GM21515 (cell line): ENCODE results near the gene CS.

ENCODE experiments used
- ATAC-seq: cut with Tn5 transposase; IDR thresholded peaks from one replicate; pipeline ENCODE4 v1.9.1; 2021; ENCODE audit not compliant: unreplicated experiment

The CS gene

GRCh38 chr12:56253091-56253490 lies 47.0 kb downstream of the CS start:
- no peak for ATAC-seq

GRCh38 chr12:56252649-56253048 lies 47.5 kb downstream of the CS start:
- no peak for ATAC-seq

GRCh38 chr12:56248711-56249110 lies 51.4 kb downstream of the CS start:
- no peak for ATAC-seq

- no peak for ATAC-seq
Observed at GRCh38 chr12:56247923-56248322, 52.2 kb downstream of the CS start.

DNA sequence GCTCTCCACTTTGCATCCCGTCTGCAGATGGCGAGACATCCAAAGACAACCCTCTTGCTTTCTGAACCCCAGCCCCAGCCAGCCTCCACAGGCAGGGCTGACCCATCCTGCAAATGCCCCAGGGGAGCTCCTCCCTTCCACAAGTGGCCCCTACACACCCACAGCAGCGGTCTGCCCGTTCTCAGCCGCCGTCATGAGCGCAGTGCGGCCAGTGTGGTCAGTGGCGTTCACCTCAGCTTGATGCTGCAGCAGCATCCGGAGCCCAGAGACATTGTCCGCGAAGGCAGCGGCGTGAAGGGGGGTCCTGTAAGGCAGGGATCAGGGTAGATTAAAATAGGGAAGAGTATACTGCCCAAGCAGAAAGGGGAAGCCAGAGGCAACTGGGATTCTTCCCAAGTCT lies 55.6 kb downstream of the CS start:
- ATAC-seq, result no peak

DNA sequence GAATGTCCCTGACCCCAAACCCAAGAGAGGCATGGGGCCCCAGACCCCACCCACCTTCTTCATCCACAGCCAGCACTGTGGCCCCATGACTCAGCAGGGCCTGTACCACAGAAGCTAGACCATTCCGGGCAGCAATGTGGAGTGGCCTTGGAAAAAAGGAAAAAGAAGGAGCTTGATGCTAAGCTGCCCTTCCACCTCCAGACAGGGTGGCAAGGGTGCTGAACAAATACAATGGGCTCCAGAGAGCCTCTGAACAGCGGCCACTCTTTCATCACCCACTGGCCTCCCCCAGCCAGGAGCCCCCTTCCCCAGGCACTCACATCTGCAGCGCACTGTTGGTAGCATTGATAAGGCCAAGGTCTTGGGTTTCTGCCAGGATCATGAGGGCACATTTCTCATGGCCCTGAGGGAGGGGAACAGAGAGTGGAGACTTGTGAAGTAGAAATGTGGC lies 56.4 kb downstream of the CS start:
- ATAC-seq, result no peak

- no peak for ATAC-seq
Observed at GRCh38 chr12:56242986-56243385, 57.1 kb downstream of the CS start.

- no peak for ATAC-seq
Observed at GRCh38 chr12:56241424-56242303, 58.5 kb downstream of the CS start.

DNA sequence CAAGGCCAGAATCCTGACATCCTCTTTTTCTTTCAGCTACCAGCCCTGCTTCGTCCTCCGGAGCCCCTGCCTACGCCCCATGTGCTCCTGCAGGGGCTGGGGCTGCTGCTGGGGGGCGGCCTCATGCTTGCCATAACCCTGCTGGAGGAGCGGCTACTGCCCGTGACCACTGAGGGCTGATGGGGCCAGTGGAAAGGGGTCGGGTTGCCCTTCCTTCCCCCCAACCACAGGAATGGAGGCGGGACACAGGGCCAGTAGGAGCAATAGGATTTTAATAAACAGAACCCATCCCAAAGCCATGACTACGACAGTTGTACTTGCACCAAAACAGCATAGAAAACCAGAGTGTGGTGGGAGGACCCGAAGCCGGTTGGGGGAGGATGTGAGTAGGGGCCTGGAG lies 62.6 kb downstream of the CS start:
- no peak for ATAC-seq

GRCh38 chr12:56236985-56237384 lies 63.1 kb downstream of the CS start:
- ATAC-seq, result no peak

DNA sequence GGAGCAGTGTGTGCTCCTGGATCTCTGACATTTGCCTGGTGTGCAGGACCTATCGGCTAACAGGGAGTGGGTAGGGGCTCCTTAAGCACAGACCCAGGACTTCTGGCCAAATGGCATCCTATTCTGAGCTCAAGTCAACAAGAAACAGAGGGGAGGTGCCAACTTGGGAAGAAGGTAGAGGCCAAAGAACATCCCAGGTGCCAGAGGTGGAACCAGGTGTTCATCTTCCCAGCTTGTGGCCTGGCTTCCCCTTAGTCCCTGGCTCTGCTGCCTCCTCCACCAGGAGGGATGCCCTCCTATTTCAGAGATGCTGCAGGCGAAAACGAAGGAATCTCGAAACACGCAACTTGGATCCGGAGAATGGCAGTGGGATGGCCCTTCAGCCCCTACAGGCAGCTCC lies 64.0 kb downstream of the CS start:
- ATAC-seq, result no peak

DNA sequence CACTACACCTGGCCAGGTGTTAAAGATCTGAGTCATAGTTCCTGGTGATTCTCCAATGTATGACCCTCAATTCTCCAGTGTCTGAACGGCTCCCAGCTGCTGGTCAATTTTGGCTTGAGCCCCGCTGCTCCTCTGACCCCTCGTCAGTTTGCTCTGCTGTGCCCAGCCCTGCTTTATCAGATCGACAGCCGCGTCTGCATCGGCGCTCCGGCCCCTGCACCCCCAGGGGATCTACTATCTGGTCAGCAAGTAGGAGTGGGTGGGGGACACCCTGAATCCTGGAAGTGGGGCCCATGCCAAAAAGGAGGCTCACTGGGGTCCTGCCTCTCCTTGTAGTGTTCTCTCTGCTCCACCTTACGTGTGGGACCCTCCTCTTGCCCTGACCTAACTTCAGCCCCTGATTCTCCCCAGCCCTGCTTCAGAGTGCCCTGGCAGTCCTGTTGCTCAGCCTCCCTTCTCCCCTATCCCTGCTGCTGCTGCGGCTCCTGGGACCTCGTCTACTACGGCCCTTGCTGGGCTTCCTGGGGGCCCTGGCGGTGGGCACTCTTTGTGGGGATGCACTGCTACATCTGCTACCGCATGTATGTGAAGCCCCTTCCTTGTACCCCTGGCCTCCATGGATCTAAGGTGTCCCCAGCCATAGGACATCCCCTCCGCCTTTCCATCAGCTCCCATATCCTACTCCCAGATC lies 65.2 kb downstream of the CS start:
- no peak for ATAC-seq

GRCh38 chr12:56231184-56231582 lies 68.9 kb downstream of the CS start:
- ATAC-seq, result no peak

DNA sequence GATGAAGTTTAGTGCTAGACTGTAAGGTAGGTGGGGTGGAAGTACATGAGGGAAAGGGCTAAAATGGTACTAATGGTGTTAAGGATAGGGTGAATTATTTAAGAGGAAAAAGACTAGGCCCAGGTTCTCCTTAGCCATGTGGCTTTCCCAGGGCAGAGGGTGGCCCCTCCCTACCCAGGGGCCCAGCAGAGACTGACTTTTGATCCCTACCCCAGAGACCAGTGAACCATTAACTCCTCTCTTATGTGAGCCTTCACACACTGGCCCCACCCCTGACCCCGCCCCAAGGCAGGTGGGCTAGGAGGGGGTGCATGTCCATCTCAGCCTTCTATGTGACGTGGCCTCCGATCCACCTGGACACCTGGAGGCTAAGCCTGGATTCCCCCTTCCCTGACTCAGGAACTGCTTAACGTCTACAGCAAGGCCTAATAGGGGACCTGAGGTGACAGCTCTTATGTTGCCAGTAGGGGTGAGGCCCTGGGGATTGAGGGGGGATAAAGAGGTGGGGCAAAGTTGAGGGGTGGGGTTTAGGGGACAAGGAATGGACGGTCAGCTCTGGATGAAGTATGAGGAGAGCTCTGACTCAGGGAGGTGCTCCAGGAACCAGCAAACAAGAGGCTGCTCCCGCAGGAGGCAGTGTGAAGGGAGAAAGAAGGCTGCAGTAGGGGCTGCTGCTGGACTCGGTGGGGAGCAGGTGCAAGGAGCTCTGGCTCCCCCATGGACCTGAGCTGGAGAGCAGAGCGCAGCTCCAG lies 69.5 kb downstream of the CS start:
- no peak for ATAC-seq

DNA sequence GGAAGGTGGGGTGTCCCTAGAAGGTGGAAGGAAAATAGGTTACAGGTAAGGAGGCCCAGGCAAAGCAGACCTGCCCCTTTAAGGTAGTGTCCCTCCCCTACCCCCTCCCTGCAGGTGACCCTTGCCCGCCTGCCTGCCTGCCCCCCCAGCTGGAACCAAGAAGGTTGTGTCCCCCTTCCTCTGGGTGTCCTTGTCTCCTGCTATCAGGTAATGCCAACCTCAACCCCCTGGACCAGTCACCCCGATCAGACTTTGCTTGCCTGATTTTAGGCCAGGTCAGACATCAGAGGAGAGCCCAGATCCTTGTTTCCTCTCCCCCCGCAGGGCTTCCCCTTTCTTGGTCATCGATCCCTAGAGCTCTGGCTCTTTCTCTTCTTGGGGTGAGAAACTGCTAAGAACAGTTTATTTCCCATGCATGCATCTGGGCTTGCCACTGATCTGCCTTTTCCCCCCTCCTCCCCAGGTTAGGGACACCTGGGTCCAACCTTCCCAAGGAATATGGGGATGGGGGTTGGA lies 70.2 kb downstream of the CS start, which contains the start of gene SLC39A5:
SLC39A5 (plus strand) TSS at position 136 of the 516 bp plus-strand sequence. CDS start 1,224 bp downstream, outside the sequence.
- no peak for ATAC-seq

DNA sequence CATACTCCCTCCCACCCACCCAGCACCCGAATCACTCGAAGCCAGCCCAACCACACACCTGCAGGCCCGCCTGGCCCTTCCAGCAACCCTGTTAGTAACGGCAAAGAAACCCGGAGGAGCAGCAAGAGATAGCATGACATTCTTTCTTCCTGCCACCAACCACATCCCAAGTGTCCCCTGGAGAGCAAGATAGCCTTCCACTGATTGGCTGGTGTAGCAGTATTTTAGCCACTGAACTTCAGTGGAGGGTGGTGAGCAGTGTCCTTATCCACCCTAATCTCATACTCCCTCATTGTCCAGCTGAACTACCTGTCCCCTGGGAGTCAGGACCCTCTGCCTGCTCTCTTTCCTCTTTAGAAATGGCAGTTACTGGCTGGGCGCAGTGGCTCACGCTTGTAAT lies 71.0 kb downstream of the CS start:
- ATAC-seq, result no peak

DNA sequence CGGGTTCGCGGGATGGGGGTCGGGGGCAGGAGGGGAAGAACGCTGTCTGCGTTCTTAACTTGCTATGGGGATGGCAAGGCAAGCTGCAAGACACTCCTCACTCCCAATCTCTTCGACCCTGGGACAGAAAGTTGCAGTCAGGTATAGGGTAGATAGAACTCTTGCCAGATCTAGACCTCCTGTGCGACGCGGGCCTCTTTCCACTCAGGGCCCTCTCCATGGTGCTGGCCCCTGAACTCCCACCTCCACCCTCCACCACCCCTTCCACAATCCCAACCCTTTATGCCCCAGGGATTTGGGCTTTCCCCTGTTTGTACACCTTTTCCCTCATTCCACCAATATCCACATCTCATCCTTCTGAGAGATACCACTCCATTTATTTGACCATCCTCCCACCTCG lies 75.2 kb downstream of the CS start:
- ATAC-seq, result no peak

DNA sequence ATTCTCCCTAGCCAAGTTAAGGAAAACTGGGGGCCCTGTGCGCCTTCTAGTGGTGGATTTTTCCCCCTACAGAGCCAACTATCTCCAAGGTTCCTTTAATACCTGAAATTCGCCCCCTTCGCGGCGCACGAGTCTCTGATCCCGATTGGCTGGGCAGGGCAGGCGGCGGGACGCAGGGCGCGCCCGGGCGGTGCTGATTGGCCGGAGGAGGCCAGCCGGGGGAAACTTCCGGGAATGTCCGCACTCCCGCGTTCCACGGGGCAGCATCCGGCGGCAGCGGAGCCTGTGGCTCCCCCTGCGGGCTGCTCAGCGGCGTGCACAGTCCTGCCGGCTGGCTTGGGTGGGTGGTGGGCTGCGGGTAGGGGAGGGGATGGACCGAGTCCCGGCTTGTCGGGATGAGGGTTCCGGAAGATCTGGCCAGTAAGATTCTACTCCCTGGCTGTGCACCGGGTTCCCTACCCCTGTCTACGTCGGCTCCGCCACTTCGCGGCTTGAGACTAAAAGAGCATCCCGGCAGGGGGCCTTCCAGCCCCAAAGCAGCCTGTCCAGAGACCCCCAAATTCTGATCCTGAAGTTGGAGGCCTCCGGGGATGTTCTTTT lies 75.9 kb downstream of the CS start, which contains the start of gene NABP2:
NABP2 (plus strand) TSS at position 241 of the 600 bp plus-strand sequence. CDS start 515 bp downstream, outside the sequence.
- ATAC-seq, result peak; percentile 75

DNA sequence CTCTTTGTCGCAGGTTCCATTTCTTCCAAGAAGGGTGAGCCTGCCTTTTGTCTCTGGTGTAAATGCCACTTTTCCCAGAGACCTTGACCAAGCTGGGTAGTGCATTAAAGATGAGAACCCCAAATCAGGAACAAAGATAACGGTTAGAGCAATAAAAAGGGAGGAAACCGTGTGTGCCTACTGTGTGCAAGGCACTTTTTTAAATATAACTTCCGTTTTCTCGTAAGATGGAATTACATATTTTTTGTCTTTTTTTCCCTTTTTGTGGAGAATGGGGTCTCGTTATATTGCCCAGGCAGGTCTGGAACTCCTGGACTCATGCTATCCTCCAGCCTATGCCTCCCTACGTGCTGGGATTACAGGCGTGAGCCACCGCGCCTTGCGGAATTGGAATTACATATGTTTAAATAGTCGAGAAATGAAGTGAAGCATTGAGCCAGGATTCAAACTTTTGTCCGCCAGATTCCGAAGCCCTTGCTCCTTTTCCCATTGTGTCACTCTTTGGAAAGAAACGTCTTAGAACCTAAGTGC lies 76.5 kb downstream of the CS start:
- ATAC-seq, result no peak

DNA sequence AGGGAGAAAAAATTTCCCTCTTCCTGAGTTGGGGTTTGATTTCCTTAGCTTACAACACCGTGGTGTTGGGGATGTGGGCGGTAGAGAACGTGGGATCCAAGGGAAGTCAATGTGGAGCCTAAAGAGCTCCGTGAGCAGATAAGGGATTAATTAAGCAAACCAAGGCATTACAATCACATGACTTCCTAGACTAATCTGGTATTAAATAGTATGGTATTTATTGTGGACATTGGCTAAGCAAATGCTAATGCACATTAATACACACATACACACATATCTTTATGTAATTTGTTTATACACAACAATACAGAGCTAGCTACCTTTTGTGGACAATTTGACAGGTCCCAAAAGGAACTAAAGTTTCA lies 77.6 kb downstream of the CS start:
- ATAC-seq, result no peak
